LNCAP (cell line): ENCODE data around the gene MYH16.

Experiments
- TF ChIP-seq, protein P1 (sequence below): fragments of 450-650 bp; IDR thresholded peaks from 2 replicates; pipeline ENCODE4 v1.5.1; 2017; ENCODE audit warnings: mild to moderate bottlenecking

Gene MYH16

GRCh38 chr7:99308461-99309074 lies 35.9 kb downstream of the MYH16 start:
- TF ChIP-seq, protein P1, sequence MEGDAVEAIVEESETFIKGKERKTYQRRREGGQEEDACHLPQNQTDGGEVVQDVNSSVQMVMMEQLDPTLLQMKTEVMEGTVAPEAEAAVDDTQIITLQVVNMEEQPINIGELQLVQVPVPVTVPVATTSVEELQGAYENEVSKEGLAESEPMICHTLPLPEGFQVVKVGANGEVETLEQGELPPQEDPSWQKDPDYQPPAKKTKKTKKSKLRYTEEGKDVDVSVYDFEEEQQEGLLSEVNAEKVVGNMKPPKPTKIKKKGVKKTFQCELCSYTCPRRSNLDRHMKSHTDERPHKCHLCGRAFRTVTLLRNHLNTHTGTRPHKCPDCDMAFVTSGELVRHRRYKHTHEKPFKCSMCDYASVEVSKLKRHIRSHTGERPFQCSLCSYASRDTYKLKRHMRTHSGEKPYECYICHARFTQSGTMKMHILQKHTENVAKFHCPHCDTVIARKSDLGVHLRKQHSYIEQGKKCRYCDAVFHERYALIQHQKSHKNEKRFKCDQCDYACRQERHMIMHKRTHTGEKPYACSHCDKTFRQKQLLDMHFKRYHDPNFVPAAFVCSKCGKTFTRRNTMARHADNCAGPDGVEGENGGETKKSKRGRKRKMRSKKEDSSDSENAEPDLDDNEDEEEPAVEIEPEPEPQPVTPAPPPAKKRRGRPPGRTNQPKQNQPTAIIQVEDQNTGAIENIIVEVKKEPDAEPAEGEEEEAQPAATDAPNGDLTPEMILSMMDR, result no peak

- TF ChIP-seq, protein P1, result no peak
Observed at GRCh38 chr7:99309111-99309510, 36.5 kb downstream of the MYH16 start.

GRCh38 chr7:99310004-99310403 lies 37.4 kb downstream of the MYH16 start:
- TF ChIP-seq, protein P1, result no peak

DNA sequence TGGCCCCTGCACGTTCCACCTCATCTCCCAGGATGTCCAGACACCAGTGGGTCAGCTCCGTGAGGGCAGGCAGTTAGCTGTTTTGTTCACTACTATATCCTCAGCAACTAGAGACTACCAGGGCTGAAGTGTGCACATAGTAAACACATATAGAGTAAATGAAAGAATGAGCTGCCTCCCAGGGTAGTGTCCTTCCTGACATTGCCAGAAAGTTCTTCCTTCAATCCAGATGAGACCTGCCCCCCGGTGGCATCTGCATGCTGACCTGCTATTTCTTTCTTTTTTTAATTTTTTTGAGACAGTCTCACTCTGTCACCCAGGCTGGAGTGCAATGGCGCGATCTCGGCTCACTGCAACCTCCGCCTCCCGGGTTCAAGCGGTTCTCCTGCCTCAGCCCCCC lies 39.1 kb downstream of the MYH16 start:
- TF ChIP-seq, protein P1, result no peak

- TF ChIP-seq, protein P1, result peak; percentile 90
Observed at GRCh38 chr7:99312316-99313203, 39.9 kb downstream of the MYH16 start.

DNA sequence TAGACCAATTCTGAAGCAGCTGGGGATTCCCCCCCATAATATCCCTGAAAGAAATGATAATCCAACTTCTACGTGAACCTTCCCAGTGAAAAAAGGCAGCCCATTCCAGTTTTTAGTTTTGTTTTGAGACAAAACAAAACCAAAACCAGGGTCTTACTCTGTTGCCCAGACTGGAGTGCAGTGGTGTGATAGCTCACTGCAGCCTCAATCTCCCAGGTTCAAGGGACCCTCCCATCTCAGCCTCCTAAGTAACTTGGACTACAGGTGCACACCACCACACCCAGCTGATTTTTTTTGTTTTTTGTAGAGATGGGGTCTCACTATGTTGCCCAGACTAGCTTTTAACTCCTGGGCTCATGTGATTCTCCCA lies 40.5 kb downstream of the MYH16 start:
- TF ChIP-seq, protein P1, result 0 out of 2 replicates have a peak, but pooled peaks have one; percentile 10

- TF ChIP-seq, protein P1, result no peak
Observed at GRCh38 chr7:99314504-99314903, 41.9 kb downstream of the MYH16 start.
